HG03558 (cell line): ENCODE measurements around the gene MAPK1IP1L.
"Not testable (repeated sequence)": the region's sequence is repeated elsewhere in the genome, so short reads cannot be mapped to it uniquely, and the experiment has no call there.

Experiments used
- ATAC-seq: cut with Tn5 transposase; IDR thresholded peaks from one replicate; pipeline ENCODE4 v1.9.1; 2021; ENCODE audit warnings: moderate number of reproducible peaks; ENCODE audit not compliant: unreplicated experiment; ENCODE audit errors: extremely low read depth

Gene MAPK1IP1L

GRCh38 chr14:55051423-55052268 lies at the start of gene MAPK1IP1L:
Gene MAPK1IP1L, plus strand, starts transcription at chr14:55051647. Its CDS starts 10,037 bp downstream, at chr14:55061684.
- peak; percentile 79 for ATAC-seq

GRCh38 chr14:55005071-55005470 lies 46.4 kb upstream of the MAPK1IP1L start:
- no peak for ATAC-seq

GRCh38 chr14:55015006-55015405 lies 36.4 kb upstream of the MAPK1IP1L start:
- no peak for ATAC-seq

GRCh38 chr14:55019968-55020554 lies 31.4 kb upstream of the MAPK1IP1L start:
- no peak for ATAC-seq

- ATAC-seq, result not testable (repeated sequence)
Observed at GRCh38 chr14:55024365-55024764, 27.1 kb upstream of the MAPK1IP1L start.

GRCh38 chr14:55025948-55026347 lies 25.5 kb upstream of the MAPK1IP1L start:
- ATAC-seq, result no peak

- no peak for ATAC-seq
Observed at GRCh38 chr14:55026441-55026792, 25.0 kb upstream of the MAPK1IP1L start.

GRCh38 chr14:55026793-55027561 lies 24.5 kb upstream of the MAPK1IP1L start, which contains the start of the genes SOCS4 and WDHD1:
Gene SOCS4, plus strand, starts transcription at chr14:55027236. Its CDS starts 15,806 bp downstream, at chr14:55043042.
Gene WDHD1, minus strand, starts transcription at chr14:55027099. Its CDS starts 312 bp downstream, at chr14:55026787.
- ATAC-seq, result peak; percentile 72

- no peak for ATAC-seq
Observed at GRCh38 chr14:55028066-55028465, 23.4 kb upstream of the MAPK1IP1L start.

GRCh38 chr14:55028476-55028875 lies 23.0 kb upstream of the MAPK1IP1L start:
- no peak for ATAC-seq

GRCh38 chr14:55031190-55031589 lies 20.3 kb upstream of the MAPK1IP1L start:
- no peak for ATAC-seq

GRCh38 chr14:55037995-55038394 lies 13.5 kb upstream of the MAPK1IP1L start:
- not testable (repeated sequence) for ATAC-seq

- ATAC-seq, result no peak
Observed at GRCh38 chr14:55038708-55039107, 12.7 kb upstream of the MAPK1IP1L start.

- ATAC-seq, result no peak
Observed at GRCh38 chr14:55043528-55043927, 7.9 kb upstream of the MAPK1IP1L start.

- no peak for ATAC-seq
Observed at GRCh38 chr14:55045087-55045486, 6.4 kb upstream of the MAPK1IP1L start.

GRCh38 chr14:55047301-55048053 lies 4.0 kb upstream of the MAPK1IP1L start:
- ATAC-seq, result no peak

GRCh38 chr14:55048900-55049436 lies 2.5 kb upstream of the MAPK1IP1L start:
- no peak for ATAC-seq

- peak; percentile 15 for ATAC-seq
Observed at GRCh38 chr14:55051165-55051422, 353 bp upstream of the MAPK1IP1L start.

GRCh38 chr14:55052269-55052930 lies 953 bp downstream of the MAPK1IP1L start:
- no peak for ATAC-seq

GRCh38 chr14:55053018-55053417 lies 1.6 kb downstream of the MAPK1IP1L start:
- no peak for ATAC-seq
